HG03342 (cell line): ENCODE measurements around the gene DOK4.
A peak's percentile ranks its signal among the peaks of the same experiment; 100 is the strongest.

Source experiments
- ATAC-seq: cut with Tn5 transposase; IDR thresholded peaks from one replicate; pipeline ENCODE4 v1.9.1; 2021; ENCODE audit warnings: mild to moderate bottlenecking, moderate library complexity; ENCODE audit not compliant: unreplicated experiment

DOK4 gene

DNA sequence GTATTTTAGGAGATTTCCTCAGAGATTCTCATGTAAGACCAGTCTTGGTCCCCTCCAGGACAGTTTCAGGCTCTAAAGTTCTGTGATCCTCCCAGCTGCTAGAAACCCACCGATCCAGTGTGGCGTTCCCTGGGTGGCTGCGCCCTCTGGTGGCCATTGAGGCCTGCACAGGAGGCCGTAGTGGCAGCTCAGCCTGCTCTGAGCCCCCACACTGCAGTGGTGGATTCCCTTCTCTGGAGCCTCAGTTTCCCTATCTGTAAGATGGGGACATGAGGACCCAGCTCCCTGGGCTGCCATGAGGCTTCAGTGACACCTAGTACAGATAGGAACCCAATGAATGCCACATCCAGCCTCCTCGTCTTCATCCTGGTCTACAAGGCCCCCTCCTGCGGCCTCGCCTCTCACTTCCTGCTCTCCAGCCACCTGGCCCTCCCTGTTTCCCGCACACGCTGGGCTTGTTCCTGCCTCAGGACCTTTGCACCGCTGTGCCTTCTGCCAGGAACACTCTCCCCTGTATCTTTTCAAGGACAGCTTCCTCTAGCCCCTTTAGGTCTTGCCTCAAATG lies 33.6 kb upstream of the DOK4 start:
- peak; percentile 68 for ATAC-seq

DNA sequence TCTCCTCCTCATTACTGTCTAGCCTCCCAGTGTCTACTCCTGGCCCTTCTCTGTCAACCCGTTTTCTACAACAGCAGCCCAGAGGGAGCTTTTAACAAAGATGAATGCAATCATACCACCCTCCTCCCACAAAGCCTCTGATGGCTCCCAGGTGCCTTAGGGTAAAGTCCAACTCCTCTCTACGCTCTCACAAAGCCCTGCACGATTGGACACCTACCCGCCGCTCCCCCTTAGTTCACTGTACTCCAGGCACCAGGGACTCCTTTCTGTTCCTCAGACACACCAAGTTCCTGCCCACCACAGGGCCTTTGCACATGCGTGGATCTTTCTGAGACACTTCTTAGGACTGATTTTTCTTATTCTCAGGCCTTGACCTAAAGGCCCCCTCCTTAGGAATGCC lies 32.6 kb upstream of the DOK4 start:
- no peak for ATAC-seq

DNA sequence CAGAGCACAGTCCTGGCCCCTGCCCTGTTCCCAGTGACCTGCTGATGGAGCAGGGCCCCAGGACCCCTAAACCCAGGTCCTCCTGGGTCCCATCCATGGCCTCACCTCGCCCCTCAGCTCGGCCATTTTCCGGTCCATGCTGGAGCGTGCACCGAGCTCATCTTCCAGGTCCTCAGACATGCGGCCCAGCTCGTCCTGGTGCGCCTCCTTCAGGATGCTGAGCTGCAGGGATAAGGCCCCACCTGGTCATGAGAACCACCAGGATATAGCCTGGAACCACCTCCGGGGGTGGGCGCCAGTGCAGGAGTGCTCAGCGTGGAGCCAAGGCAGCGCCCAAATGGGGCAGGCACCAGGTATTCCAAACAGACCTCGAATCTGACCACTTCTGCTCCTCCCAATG lies 32.2 kb upstream of the DOK4 start:
- ATAC-seq = no peak

DNA sequence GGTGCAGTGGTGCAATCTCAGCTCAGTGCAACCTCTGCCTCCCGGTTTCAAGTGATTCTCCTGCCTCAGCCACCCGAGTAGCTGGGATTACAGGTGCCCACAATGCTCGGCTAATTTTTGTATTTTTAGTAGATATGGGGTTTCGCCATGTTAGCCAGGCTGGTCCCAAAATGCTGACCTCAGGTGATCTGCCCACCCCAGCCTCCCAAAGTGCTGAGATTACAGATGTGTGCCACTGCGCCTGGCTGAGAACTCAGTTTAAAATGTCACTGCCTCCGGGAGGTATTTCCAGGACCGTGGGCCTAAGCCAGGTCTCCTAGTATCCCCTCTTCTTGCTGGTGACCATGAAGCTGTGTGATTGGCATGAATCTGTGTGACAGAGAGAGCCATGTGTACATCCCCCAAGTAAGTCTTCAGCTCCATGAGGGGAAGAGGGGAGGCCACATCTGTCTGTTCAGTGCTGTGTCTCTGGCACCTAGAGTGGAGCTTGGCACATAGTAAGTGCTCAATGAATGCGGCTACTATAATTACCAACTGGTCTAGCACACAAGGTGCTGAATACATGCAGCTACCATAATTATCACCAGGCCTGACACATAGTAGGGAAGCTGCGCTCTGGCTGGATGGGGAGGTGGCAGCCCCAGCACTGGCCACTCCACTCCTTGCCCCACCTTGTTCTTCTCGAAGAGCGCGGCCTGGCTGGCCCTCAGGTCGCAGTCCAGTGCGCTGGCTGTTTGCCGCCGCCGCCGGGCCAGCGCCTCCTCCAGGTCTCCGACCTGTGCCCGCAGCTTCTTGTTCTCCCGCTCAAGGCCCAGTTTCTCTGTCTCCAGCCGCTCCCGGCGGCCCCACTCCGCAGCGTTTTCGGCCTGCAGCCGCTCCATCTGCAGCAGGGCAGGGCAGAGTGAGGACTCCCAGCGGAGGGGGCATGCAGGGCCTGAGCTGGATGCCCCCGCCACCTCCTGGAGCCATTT lies 31.4 kb upstream of the DOK4 start:
- no peak for ATAC-seq

DNA sequence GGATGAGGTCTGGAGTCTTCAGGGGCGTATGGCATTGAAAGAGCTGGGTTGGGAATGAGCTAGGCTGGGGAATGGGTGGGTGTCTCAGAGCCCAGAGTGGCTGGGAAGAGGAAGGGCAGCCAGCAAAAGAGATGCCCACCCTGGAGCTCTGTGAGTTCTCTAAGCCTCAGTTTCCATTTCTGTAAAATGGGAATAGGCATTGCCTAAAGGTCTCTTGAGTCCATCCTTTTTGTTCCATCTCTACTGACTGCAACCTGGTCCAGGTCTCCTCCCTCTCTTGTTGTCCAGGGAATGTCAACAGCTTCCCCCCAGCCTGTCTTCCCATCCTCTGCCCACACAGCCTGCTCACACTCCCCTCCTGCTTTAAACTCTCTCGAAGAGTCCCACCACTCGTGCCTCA lies 30.5 kb upstream of the DOK4 start:
- no peak for ATAC-seq

DNA sequence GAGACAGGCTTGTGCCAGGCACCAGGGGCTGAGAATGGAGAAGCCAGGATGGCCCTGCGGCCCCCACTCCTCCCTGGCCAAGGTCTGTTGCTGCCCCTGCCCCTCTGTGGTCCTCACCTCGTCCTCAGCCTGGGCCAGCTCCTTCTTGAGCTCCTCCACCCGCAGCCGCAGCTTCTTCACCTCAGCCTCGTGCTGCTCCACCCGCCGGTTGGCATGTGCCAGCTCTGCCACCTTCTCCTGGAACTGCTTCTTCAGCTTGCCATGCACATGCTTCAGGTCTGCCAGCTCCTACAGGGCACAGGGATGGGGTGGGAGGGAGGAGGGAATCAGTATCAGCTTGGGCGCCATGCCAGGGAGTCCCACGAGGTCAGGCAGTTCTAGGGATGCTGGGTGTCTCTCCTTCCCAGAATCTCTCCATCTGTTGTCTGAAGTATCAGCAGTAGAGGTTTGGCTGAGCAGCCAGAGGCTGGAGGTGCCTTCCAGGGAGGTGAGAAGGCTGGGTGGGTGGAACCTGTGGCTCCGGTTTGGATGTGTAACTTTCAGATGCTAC lies 30.0 kb upstream of the DOK4 start:
- no peak for ATAC-seq

DNA sequence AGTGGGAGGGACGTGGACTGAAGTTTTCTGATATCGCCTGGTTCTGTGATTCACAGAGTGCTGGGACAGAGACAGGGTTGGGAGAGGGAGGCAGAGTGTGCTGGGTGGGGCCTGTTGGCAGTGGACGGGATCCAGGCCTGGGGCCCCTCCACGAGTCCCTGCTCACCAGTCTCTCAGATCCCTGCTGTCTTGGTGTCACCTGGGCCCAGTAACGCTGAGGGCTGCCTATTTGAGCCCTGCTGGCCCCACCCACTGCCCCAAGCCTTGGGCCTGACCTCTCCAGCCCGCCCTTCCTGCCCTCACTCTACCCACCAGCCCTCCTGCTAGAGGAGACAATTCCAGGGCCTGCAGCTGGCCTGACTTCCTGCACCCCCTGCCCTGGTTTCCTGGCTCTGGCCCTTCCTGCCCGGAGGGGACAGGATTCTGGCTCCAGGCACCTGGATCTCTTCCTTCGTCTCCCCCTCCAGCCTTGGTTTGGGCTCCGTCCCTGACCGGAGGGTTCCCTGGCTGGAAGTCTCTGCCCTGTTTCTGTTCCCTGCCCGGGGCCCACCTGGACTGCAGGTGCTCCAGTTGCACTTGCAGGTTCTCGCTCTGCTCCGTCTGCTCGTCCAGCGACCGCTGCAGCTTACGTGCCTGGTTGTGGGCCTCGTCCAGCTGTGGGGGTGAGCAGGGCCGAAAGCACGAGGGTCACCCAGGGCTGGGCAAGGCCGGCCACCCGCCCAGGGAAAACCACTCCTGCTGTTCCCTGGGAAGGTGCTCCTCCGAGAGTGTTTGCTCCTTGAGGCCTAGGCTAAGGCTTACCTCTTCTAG lies 28.7 kb upstream of the DOK4 start:
- no peak for ATAC-seq

DNA sequence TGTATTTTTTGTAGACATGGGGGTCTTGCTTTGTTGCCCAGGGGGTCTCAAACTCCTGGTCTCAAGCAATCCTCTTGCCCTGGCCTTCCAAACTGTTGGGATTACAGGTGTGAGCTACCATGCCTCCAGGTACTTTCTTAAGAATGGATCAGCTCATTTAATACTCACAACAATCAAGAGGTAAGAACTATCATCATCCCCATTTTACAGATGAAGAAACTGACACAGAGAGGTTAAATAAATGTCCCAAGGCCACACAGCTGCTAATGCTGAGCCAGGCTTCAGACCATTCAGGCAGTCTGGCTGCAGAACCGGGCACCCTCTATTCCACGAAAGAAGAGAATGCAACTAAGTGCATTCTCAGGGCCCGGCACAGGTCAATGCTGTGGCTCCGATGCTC lies 28.1 kb upstream of the DOK4 start:
- no peak for ATAC-seq

DNA sequence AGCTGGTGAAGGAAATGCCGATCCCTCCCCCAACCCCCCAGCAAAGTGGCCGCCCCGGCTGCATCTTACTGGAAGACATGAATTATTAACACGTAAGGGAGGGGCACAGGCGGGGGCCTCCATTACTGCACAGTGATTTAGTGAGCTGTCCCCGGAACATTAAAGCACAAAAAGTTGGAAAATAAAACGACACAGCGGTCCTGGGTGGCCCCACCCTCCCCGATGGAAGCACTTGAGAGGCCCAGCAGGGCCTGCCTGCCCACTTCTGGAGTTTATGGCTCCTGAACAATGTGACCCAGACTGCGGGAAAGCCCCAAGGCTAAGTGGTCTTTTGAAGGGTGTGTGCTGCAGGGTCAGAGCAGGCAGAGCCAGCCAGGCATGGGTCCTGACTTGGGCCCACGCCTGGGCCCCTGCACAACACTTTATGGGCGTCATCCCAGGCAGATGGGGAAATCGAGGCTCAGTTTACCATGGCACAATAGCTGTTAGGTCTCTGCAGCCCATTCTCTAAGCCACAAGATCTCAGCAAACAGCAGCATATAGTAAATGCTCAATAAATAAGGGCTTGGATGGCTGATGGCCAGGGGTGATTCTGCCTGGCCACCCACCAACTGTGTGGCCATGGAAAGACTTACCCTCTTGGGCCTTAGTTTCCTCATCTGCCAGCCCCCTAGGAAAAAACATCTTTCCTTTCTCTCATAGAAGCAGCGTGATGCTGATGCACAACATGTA lies 27.2 kb upstream of the DOK4 start:
- ATAC-seq = no peak

DNA sequence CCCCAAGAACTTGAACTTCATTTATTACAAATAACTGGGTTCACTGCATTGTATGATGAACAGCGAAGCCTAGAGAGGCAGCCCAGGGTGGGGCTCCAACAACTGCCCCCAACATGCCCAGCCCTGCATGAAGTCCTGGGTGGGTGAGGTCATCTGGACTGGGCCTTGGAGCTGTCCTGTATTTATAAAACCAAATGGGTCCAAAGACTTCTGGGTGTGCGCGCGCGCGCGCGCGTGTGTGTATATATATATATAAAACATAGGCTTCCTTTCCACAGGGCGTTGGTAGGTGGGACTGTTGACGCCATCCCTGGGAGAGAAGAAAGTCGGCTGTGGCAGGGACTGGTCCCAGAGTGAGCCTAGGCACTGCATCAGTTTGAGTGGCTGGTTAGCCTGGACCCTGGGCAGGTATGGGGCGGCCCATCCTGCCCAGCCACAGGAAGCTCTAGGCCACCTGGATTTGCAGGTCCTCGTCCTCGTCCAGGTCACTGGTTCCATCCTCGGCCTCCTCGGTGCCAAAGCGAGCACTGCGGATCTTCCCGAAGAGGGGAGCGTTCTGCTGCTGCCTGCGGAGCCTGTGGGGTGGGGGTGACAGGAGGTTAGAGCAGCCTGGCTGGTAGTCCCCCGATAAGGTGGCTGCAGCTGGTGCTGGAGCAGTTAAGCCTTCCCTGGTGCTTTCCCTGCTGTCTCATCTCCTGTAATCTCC lies 26.2 kb upstream of the DOK4 start:
- ATAC-seq = no peak

DNA sequence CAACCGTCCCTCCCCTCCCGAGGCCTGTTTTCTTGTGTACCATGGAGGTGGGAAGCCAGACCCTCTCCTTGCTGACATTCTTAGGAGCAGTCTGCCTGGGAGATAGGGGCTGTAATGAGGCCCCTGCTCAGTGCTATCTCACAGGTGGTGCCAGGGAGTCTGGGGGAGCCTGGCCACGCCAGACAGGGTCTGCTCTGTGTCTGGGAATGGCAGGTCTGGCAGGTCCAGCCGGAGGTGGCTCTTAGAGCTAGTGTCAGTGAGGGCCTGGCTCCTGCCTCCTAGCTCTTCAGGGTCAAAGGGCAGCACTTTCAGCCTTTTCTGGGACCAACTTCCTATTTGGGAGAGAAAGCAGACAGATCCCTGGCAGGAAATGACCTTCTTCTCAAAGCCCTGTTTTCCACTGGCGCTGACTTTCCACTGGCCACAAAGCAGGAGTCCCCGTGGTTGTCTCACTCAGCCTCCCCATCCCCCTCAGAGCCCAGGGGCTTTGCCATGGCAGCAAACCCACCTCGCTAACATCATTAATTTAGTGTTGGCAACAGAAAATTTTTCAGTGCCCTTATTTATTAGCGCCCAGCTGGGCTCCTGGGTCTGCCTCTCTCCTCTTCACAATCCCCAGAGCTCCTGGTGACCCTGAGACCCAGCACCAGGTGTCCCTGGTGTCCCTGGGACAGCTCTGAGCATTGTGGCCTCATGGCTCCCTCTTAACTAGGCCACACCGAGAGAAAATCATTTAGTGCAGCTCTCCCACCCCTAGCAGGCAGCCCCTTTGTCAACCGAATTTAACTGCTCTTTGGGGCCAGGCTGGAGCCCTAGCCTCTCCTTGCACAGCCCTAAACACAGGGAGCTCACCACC lies 24.0 kb upstream of the DOK4 start:
- ATAC-seq = no peak

DNA sequence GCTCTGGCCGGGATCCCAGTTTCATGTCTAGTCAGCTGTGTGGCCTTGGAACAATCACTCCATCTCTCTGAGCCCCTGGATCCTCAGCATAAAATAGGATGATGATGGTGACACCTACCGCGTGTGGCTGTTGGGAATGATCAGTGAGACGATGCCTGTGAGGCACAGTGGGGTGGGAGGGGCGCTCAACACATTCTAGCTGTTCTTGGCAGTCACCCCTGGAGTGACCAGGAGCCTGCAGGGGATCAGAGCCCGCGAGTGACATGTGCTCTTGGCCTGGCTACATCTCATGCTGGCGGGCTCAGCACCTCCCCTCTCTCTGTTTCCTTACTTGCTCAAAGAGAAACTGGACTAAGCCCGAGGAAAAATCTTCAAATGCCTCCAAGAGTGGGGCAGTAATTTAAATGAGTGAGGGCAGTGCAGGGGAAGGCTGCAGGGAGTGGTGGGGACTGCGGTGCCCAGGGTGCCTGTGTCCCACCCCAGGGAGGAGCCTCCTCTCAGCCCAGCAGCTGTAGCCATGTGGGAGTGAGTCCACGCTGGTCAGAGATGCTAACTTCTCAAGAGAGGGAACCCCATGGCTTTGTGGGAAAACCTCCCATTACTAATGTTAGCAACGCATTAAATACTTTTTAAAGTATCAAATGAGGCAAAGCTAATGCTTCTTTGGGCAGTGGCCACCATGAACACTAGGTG lies 23.1 kb upstream of the DOK4 start:
- ATAC-seq = no peak

DNA sequence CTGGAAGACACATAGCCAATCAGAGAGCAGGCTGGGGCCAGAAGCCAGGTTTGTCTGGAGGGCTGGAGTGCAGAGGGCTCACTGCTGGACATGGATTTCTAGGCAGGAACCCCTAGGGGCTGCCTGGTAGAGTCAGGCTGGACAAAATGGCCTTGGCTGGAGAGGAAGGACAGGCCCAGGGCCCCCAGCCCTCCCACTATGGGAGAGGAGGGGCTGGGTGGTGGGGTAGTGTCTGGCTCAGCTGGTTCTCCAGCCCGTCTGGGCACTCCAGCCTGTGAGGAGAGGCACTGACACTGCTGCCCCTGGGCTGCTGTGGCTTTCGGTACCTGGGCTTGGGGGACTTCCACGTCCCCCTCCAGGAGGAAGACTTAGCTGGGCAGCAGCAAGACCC lies 21.7 kb upstream of the DOK4 start:
- no peak for ATAC-seq

DNA sequence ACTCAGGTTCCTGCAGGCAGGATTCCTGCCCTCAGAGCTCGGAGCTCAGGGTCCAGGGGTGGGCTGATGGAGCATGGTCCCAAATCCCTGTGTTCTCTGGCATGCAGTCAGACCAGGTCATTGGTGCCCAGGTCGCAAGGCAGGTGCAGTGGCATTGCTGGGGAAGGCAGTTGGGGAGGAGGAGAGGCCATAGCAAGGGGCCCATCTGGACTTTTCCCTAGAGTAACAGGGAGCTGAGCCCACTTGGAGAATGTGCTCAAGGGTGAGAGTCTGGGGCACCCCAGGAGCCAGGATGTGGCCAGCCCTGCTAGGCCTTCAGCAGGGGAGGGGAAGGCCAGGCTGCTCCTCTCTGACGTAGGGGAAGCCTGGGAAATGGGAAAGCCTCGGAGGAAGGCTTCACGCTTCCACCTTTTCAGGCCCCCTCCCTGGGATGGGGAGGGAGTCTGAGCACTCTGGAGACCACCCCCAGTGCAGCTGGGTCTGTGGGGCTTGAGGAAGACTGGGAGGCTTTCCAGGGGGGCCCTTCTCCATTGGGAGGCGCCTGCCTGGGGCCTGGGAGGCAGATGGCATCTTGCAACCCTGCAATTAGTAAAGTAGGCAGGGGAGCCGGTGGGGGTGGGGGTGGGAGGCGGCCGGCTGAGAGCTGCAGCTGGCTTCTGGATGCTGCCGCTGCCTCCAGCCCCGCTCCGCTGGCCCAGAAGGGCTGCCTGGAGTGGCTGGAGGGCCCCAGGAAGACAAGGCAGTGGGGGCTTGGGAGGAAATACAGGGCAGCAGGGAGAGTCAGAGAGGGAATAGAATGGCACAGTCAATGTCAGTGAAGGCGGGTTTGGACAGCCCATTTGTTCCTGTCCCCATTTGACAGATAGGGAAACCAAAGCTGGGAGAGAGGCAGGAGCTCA lies 21.1 kb upstream of the DOK4 start:
- ATAC-seq = no peak

DNA sequence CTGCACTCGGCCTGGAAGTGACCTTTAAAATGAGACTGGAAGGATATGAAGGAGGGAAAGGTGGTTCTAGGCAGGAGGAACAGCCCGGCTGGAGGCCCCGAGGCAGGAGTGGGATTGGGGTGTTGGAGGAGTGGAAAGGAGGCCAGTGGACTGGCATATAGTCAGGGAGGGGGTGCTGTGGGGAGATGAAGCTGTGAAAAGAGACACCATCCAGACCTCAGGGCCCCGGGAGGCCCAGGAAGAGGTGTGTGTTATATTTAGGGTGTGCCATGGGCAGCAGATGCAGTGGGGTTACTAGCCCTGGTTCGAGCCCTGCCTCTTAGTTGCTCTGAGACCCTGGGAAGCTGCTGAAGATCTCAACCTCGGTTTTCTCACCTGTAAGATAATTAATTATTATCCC lies 18.9 kb upstream of the DOK4 start:
- no peak for ATAC-seq

DNA sequence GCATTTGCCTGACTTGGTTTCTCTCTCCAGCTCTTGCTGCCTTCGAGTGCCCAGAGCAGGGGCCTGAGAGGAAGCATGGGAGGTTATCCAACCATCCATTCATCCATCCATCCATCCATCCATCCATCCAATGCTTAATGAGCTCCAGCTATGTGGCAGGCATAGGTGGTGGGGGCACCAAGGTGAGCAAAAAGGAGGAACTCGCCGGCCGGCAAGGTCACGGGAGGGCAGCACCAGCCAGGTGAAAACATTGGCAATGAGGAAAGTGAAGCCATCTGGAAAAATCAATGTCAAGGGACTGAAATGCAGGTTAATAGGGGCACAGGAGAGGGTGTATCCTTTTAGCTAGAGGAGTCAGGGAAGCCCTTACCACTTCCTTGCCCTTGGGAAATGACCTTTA lies 18.2 kb upstream of the DOK4 start:
- ATAC-seq = no peak

DNA sequence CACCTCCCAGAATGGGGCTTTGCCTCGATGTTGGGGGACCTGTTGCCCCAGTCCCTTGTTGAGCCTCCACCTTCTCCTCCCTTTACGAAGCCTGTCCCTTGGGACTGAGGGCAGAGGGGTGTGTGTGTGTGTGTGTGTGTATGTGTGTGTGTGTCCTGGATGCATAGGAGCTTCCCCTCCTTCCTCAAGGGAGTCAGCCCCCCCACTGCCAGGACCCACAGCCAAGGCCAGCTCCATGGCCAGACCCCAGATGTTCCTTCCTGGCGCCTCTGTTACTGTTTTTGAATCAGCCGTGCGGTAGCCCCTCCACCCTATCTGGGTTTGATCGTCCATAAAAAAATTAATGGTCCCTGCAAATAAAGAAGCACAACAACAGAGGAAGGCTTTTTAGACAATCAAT lies 17.7 kb upstream of the DOK4 start:
- ATAC-seq = no peak

DNA sequence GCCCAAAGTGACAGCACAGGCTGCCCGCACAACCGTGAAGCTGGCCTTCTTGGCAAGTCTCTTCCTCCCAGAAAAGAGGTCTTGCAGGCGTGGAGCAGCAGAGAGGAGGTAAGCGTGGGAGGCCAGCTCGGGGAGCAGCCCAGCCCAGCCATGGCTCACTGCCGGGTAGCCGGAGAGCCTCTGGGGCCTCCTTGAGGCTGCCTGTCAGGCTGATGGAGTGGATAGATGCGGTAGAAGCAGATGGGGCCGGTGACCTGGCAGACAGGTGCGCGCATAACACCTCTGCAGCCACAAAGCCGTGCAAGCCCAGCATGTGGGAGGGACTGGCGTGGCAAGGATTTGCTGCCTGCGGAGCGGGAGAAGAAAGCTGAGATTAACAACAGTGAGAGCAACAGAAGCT lies 17.1 kb upstream of the DOK4 start:
- ATAC-seq = no peak
